IPS-18a (cell line): ENCODE results near the gene PLEKHG1.

Experiments
- H3K27ac ChIP-seq: one replicate; pipeline ENCODE4 v1.5.1; 2013; ENCODE audit warnings: low read length
- H3K27me3 ChIP-seq: one replicate; pipeline ENCODE4 v1.6.1; 2013; ENCODE audit warnings: mild to moderate bottlenecking, low read length; ENCODE audit not compliant: control insufficient read depth, insufficient read depth
- H3K36me3 ChIP-seq: one replicate; pipeline ENCODE4 v1.6.1; 2013; ENCODE audit warnings: low read depth, low read length; ENCODE audit not compliant: control insufficient read depth
- H3K4me1 ChIP-seq: one replicate; pipeline ENCODE4 v1.6.1; 2013; ENCODE audit warnings: low read depth, low read length; ENCODE audit not compliant: control insufficient read depth
- H3K4me3 ChIP-seq: one replicate; pipeline ENCODE4 v1.5.1; 2013; ENCODE audit warnings: low read length
- H3K9ac ChIP-seq: one replicate; pipeline ENCODE4 v1.6.1; 2013; ENCODE audit warnings: mild to moderate bottlenecking, low read length, moderate library complexity
- H3K9me3 ChIP-seq: one replicate; pipeline ENCODE4 v1.6.1; 2013; ENCODE audit warnings: low read depth, low read length; ENCODE audit not compliant: control insufficient read depth

The PLEKHG1 gene

GRCh38 chr6:150573041-150573681, 26.5 kb upstream of the PLEKHG1 start:
- H3K36me3 ChIP-seq: no peaks in the 10 kb centered on the region
- H3K9me3 ChIP-seq: no peaks in the 10 kb centered on the region
- no peaks in the 10 kb centered on the region for H3K4me1 ChIP-seq
- no peaks in the 10 kb centered on the region for H3K27me3 ChIP-seq
- H3K4me3 ChIP-seq: no peak overlapping the region
- H3K9ac ChIP-seq: no peak overlapping the region
- H3K27ac ChIP-seq: no peak overlapping the region

GRCh38 chr6:150575836-150576235, 23.8 kb upstream of the PLEKHG1 start:
- no peaks in the 10 kb centered on the region for H3K36me3 ChIP-seq
- H3K27me3 ChIP-seq: no peaks in the 10 kb centered on the region
- H3K9ac ChIP-seq: no peak overlapping the region
- no peak overlapping the region for H3K4me3 ChIP-seq
- H3K4me1 ChIP-seq: no peaks in the 10 kb centered on the region
- no peaks in the 10 kb centered on the region for H3K9me3 ChIP-seq
- H3K27ac ChIP-seq: no peak overlapping the region

- Histone ChIP-seq H3K9ac (no peak overlapping the region), H3K4me3 (no peak overlapping the region), H3K36me3 (no peaks in the 10 kb centered on the region), H3K27me3 (no peaks in the 10 kb centered on the region), H3K9me3 (no peaks in the 10 kb centered on the region), H3K27ac (no peak overlapping the region), H3K4me1 (no peaks in the 10 kb centered on the region)
Measured at GRCh38 chr6:150576651-150577226, 22.9 kb upstream of the PLEKHG1 start.

- H3K27ac ChIP-seq: no peak overlapping the region
- H3K4me1 ChIP-seq: no peaks in the 10 kb centered on the region
- H3K36me3 ChIP-seq: no peaks in the 10 kb centered on the region
- H3K9me3 ChIP-seq: no peaks in the 10 kb centered on the region
- no peak overlapping the region for H3K9ac ChIP-seq
- no peak overlapping the region for H3K4me3 ChIP-seq
- H3K27me3 ChIP-seq: no peaks in the 10 kb centered on the region
Measured at GRCh38 chr6:150579611-150580010, 20.1 kb upstream of the PLEKHG1 start.

- Histone ChIP-seq H3K4me3 (no peak overlapping the region), H3K36me3 (no peaks in the 10 kb centered on the region)
Measured at GRCh38 chr6:150580489-150580888, 19.2 kb upstream of the PLEKHG1 start.

GRCh38 chr6:150584065-150584464, 15.6 kb upstream of the PLEKHG1 start:
- Histone ChIP-seq H3K4me1 (no peaks in the 10 kb centered on the region), H3K4me3 (no peak overlapping the region), H3K36me3 (no peaks in the 10 kb centered on the region), H3K27ac (no peak overlapping the region), H3K9ac (no peak overlapping the region), H3K27me3 (no peaks in the 10 kb centered on the region), H3K9me3 (no peaks in the 10 kb centered on the region)

More at GRCh38 chr6:150580489-150580888, 19.2 kb upstream of the PLEKHG1 start:
- H3K27me3 ChIP-seq: no peaks in the 10 kb centered on the region
- no peaks in the 10 kb centered on the region for H3K9me3 ChIP-seq
- no peaks in the 10 kb centered on the region for H3K4me1 ChIP-seq
- H3K9ac ChIP-seq: no peak overlapping the region
- H3K27ac ChIP-seq: no peak overlapping the region

- Histone ChIP-seq H3K27me3 (no peaks in the 10 kb centered on the region), H3K9ac (no peak overlapping the region), H3K9me3 (no peaks in the 10 kb centered on the region), H3K4me3 (no peak overlapping the region), H3K27ac (no peak overlapping the region), H3K36me3 (no peaks in the 10 kb centered on the region), H3K4me1 (no peaks in the 10 kb centered on the region)
Measured at GRCh38 chr6:150584596-150584995, 15.1 kb upstream of the PLEKHG1 start.

GRCh38 chr6:150586850-150587359, 12.8 kb upstream of the PLEKHG1 start:
- Histone ChIP-seq H3K9ac (no peak overlapping the region), H3K36me3 (no peaks in the 10 kb centered on the region), H3K27me3 (no peaks in the 10 kb centered on the region), H3K4me1 (no peaks in the 10 kb centered on the region), H3K9me3 (no peaks in the 10 kb centered on the region), H3K27ac (no peak overlapping the region), H3K4me3 (no peak overlapping the region)

- Histone ChIP-seq H3K36me3 (no peaks in the 10 kb centered on the region), H3K4me3 (no peak overlapping the region), H3K4me1 (no peaks in the 10 kb centered on the region), H3K27me3 (no peaks in the 10 kb centered on the region), H3K9me3 (no peaks in the 10 kb centered on the region), H3K27ac (no peak overlapping the region), H3K9ac (no peak overlapping the region)
Measured at GRCh38 chr6:150587637-150588036, 12.0 kb upstream of the PLEKHG1 start.

GRCh38 chr6:150588888-150589499, 10.7 kb upstream of the PLEKHG1 start:
- Histone ChIP-seq H3K27ac (no peak overlapping the region), H3K27me3 (no peaks in the 10 kb centered on the region), H3K9me3 (no peaks in the 10 kb centered on the region), H3K36me3 (no peaks in the 10 kb centered on the region), H3K9ac (no peak overlapping the region), H3K4me3 (no peak overlapping the region), H3K4me1 (no peaks in the 10 kb centered on the region)

- no peak overlapping the region for H3K4me3 ChIP-seq
- no peak overlapping the region for H3K9ac ChIP-seq
- H3K9me3 ChIP-seq: no peaks in the 10 kb centered on the region
- no peaks in the 10 kb centered on the region for H3K27me3 ChIP-seq
- H3K4me1 ChIP-seq: no peaks in the 10 kb centered on the region
- no peaks in the 10 kb centered on the region for H3K36me3 ChIP-seq
- no peak overlapping the region for H3K27ac ChIP-seq
Measured at GRCh38 chr6:150589852-150590251, 9.8 kb upstream of the PLEKHG1 start.

- H3K9me3 ChIP-seq: no peaks in the 10 kb centered on the region
- H3K27me3 ChIP-seq: no peaks in the 10 kb centered on the region
- H3K36me3 ChIP-seq: no peaks in the 10 kb centered on the region
- no peak overlapping the region for H3K9ac ChIP-seq
- H3K4me3 ChIP-seq: no peak overlapping the region
- H3K27ac ChIP-seq: no peak overlapping the region
- no peaks in the 10 kb centered on the region for H3K4me1 ChIP-seq
Measured at GRCh38 chr6:150590446-150590845, 9.2 kb upstream of the PLEKHG1 start.
